Measurements from ENCODE around the gene LRRC49. TPM values are rescaled to one million over a fixed set of nuclear protein-coding genes. Genes with fewer than 3 reads are reported as not detected.
"Not testable (repeated sequence)": the region's sequence is repeated elsewhere in the genome, so short reads cannot be mapped to it uniquely, and the experiment has no call there.

The LRRC49 gene
- total RNA-seq, 1 donor from 2014 or later, result 8.9 TPM

DNA sequence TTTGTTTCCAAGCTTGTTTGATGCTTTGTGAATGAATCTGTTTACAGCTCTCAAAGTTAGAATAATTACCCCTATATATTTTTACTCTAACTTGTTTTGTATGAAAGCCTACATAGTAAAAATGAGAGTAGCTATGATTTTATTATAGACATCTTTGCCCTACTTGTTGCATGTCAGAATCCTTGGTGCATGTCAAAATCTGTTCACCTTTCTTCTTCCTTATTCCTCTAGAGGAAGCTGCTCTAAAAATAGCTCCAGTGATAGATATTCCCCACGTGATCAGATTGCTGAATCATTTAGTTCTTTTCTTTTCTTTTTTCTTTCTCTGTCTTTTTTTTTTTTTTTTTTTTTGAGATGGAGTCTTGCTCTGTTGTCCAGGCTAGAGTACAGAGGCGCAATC is 39.8 kb downstream of the LRRC49 start:
- Mint-ChIP-seq H3K27ac (ENCODE audit: unreplicated experiment) (no peak overlapping the region), H3K4me3 (ENCODE audit: unreplicated experiment) (no peak overlapping the region), H3K36me3 (ENCODE audit: unreplicated experiment) (peaks cover 14% of the 10 kb centered on the region), H3K4me1 (ENCODE audit: unreplicated experiment) (no peaks in the 10 kb centered on the region), H3K9me3 (ENCODE audit: unreplicated experiment) (peaks cover 8% of the 10 kb centered on the region), H3K27me3 (ENCODE audit: unreplicated experiment) (no peaks in the 10 kb centered on the region)
- DNase-seq (ENCODE audit: extremely low spot score, unreplicated experiment), result no peak
- TF ChIP-seq, protein P1, sequence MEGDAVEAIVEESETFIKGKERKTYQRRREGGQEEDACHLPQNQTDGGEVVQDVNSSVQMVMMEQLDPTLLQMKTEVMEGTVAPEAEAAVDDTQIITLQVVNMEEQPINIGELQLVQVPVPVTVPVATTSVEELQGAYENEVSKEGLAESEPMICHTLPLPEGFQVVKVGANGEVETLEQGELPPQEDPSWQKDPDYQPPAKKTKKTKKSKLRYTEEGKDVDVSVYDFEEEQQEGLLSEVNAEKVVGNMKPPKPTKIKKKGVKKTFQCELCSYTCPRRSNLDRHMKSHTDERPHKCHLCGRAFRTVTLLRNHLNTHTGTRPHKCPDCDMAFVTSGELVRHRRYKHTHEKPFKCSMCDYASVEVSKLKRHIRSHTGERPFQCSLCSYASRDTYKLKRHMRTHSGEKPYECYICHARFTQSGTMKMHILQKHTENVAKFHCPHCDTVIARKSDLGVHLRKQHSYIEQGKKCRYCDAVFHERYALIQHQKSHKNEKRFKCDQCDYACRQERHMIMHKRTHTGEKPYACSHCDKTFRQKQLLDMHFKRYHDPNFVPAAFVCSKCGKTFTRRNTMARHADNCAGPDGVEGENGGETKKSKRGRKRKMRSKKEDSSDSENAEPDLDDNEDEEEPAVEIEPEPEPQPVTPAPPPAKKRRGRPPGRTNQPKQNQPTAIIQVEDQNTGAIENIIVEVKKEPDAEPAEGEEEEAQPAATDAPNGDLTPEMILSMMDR (IDR thresholded peaks at IDR 0.05), result no peak

DNA sequence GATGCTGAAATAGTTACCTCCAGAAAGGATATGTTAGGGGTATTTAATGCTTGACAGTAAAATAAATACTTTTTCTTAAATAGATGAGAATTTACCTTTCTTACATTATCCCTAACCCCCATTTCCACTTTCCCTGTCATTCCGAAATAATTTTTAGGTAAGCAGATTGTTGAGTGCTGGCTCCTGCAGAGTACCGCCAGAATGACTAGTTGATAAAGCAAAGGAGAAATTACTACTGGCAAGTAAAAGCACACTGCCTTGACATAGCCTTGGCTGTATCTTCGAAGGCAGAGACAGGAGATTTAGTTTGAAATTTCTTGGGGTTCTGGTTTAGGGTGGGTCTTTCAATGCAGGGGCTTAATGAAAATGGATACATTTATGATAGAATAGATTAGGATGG is 40.8 kb downstream of the LRRC49 start:
- TF ChIP-seq, protein P1 (IDR thresholded peaks at IDR 0.05), result no peak
- no peak overlapping the region for H3K27ac Mint-ChIP-seq (ENCODE audit: unreplicated experiment)
- DNase-seq (ENCODE audit: extremely low spot score, unreplicated experiment), result no peak
- H3K27me3 Mint-ChIP-seq (ENCODE audit: unreplicated experiment), result no peaks in the 10 kb centered on the region
- no peaks in the 10 kb centered on the region for H3K4me1 Mint-ChIP-seq (ENCODE audit: unreplicated experiment)
- peaks cover 5% of the 10 kb centered on the region for H3K9me3 Mint-ChIP-seq (ENCODE audit: unreplicated experiment)
- no peak overlapping the region for H3K4me3 Mint-ChIP-seq (ENCODE audit: unreplicated experiment)
- peaks cover 13% of the 10 kb centered on the region for H3K36me3 Mint-ChIP-seq (ENCODE audit: unreplicated experiment)

DNA sequence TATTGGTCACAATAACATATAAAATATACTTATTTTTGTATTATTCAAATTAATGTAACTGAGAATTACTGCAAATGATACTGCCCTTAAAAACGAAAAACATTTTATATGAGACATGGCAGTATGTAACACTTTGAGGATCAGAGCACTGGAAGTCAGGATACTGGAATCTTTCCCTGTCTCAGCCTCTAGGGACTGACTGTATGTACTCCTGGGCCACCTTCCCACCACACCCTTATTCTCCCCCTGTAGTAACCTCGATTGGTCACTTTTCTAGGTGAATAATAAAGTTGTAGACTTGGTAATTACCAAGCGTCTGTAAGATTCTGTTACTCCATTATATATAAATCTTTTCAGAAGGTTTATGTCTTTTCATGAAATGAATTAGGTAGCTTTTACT is 43.0 kb downstream of the LRRC49 start:
- H3K36me3 Mint-ChIP-seq (ENCODE audit: unreplicated experiment), result peaks cover 1% of the 10 kb centered on the region
- no peak overlapping the region for H3K27ac Mint-ChIP-seq (ENCODE audit: unreplicated experiment)
- H3K27me3 Mint-ChIP-seq (ENCODE audit: unreplicated experiment), result no peaks in the 10 kb centered on the region
- H3K9me3 Mint-ChIP-seq (ENCODE audit: unreplicated experiment), result no peaks in the 10 kb centered on the region
- no peaks in the 10 kb centered on the region for H3K4me1 Mint-ChIP-seq (ENCODE audit: unreplicated experiment)
- TF ChIP-seq, protein P1 (IDR thresholded peaks at IDR 0.05), result no peak
- H3K4me3 Mint-ChIP-seq (ENCODE audit: unreplicated experiment), result no peak overlapping the region
- DNase-seq (ENCODE audit: extremely low spot score, unreplicated experiment), result no peak

DNA sequence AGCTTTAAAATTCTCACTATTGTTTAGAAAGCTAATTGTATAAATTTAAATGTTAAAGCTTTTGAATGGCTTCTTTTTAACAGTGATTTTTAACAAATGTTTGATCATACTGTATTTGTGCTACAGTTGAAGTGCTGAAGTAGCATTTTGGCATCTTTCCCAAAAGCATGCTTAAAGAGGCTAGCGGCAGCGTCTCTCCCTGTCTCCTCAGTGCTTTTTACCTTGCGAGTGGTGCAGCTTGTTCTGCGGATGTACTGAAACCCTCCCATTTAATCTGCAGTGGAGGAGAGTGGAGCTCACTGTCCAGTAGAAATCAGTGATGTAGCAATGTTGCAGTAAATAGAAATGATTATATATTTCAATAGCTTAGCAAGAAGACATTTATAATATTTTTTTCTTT is 43.7 kb downstream of the LRRC49 start:
- Mint-ChIP-seq H3K27me3 (ENCODE audit: unreplicated experiment) (no peaks in the 10 kb centered on the region), H3K9me3 (ENCODE audit: unreplicated experiment) (no peaks in the 10 kb centered on the region), H3K36me3 (ENCODE audit: unreplicated experiment) (peaks cover 1% of the 10 kb centered on the region), H3K27ac (ENCODE audit: unreplicated experiment) (no peak overlapping the region), H3K4me1 (ENCODE audit: unreplicated experiment) (no peaks in the 10 kb centered on the region), H3K4me3 (ENCODE audit: unreplicated experiment) (no peak overlapping the region)
- TF ChIP-seq, protein P1 (IDR thresholded peaks at IDR 0.05), result no peak
- no peak for DNase-seq (ENCODE audit: extremely low spot score, unreplicated experiment)

DNA sequence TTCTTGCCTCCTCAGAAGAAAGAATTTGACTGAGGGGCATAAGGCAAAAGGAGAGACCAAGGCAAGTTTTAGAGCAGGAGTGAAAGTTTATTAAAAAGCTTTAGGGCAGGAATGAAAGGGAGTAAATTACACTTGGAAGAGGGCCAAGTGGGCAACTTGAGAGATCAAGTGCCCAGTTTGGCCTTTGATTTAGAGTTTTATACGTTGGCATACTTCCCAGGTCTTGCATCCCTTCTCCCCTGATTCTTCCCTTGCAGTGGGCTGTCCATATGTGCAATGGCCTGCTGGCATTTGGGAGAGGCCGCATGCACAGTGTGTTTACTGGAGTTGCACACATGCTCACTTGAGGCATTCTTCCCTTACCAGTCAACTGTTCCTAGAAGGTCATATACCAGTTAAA is 50.7 kb downstream of the LRRC49 start:
- not testable (repeated sequence) for DNase-seq (ENCODE audit: extremely low spot score, unreplicated experiment); H3K4me3 Mint-ChIP-seq (ENCODE audit: unreplicated experiment); H3K9me3 Mint-ChIP-seq (ENCODE audit: unreplicated experiment); H3K27me3 Mint-ChIP-seq (ENCODE audit: unreplicated experiment); H3K27ac Mint-ChIP-seq (ENCODE audit: unreplicated experiment); H3K36me3 Mint-ChIP-seq (ENCODE audit: unreplicated experiment); H3K4me1 Mint-ChIP-seq (ENCODE audit: unreplicated experiment)
